ENCODE measurements around the gene GPR137. TPM values are rescaled to one million over a fixed set of nuclear protein-coding genes. Genes with fewer than 3 reads are reported as not detected.

Gene GPR137
- total and polyA plus RNA-seq, 2 donors from 2014 or later, result 44.0 to 48.4 TPM

DNA sequence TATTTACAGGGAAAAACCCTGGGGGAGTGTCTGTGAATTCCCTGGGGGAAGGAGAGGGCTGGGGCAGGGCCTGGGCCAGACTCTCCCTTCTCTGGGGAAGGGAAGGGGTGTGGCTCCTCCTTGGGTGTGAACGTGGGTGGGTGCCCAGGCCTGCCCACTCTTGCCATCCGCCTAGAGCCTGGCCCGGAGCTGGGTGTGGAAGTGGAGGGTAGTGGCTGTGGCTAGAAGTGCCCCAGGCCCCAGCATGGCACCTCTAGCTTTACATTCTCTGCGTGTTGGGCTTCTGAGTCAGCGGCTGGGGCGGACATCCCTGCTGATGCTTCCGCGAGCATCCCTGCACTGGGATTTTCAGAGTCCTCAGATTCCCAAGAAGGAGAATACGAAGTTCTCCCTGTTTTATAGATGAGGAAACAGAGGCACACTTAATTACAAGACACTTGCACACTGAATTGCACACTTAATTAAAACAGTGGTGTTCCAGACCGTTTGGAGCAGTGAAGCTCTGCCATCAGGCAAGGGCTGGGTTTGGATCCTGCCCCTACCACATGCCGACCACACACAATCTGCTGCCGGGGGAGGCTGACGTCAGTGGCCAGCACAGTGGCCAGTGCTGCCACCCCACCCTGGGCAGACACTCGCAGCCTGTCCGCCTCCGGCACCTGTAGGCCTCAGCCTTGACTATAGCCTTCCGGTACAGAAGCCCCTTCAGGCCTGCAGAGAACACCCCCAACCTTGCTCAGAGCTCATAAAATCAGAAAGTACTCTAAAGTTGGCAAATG, 8.8 kb upstream of the GPR137 start:
- H3K4me1 ChIP-seq (ENCODE audit: control insufficient read depth in 2 of 3, insufficient read depth in 2 of 3, low read depth in 1 of 3, low read length in 3 of 3), result peaks cover 0 to 2% (median 0%) of the 10 kb centered on the region in 3 donors
- FAIRE-seq (no peak), DNase-seq (no peak)
- intact Hi-C loops (cut with DNase I), result no loop called here
- no peak overlapping the region for H3K9ac ChIP-seq (ENCODE audit: low read length in 3 of 3)
- H3K9me3 ChIP-seq (ENCODE audit: control insufficient read depth in 2 of 3, insufficient read depth in 1 of 3, low read length in 3 of 3), result no peaks in the 10 kb centered on the region
- H3K27ac ChIP-seq (ENCODE audit: low read depth in 2 of 2, low read length in 2 of 2), result no peak overlapping the region
- no peak overlapping the region for H3K4me3 ChIP-seq (ENCODE audit: low read length in 3 of 3)
- no peaks in the 10 kb centered on the region for H3K27me3 ChIP-seq (ENCODE audit: control insufficient read depth, insufficient read depth, low read length)
- H3K36me3 ChIP-seq (ENCODE audit: control insufficient read depth in 2 of 3, insufficient read depth in 3 of 3, low read length in 3 of 3), result peaks cover 0 to 4% (median 2%) of the 10 kb centered on the region in 3 donors
- TF ChIP-seq, protein P1, sequence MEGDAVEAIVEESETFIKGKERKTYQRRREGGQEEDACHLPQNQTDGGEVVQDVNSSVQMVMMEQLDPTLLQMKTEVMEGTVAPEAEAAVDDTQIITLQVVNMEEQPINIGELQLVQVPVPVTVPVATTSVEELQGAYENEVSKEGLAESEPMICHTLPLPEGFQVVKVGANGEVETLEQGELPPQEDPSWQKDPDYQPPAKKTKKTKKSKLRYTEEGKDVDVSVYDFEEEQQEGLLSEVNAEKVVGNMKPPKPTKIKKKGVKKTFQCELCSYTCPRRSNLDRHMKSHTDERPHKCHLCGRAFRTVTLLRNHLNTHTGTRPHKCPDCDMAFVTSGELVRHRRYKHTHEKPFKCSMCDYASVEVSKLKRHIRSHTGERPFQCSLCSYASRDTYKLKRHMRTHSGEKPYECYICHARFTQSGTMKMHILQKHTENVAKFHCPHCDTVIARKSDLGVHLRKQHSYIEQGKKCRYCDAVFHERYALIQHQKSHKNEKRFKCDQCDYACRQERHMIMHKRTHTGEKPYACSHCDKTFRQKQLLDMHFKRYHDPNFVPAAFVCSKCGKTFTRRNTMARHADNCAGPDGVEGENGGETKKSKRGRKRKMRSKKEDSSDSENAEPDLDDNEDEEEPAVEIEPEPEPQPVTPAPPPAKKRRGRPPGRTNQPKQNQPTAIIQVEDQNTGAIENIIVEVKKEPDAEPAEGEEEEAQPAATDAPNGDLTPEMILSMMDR (IDR thresholded peaks at IDR 0.05; ENCODE audit: borderline replicate concordance, extremely low read depth, insufficient read depth), result no peak

DNA sequence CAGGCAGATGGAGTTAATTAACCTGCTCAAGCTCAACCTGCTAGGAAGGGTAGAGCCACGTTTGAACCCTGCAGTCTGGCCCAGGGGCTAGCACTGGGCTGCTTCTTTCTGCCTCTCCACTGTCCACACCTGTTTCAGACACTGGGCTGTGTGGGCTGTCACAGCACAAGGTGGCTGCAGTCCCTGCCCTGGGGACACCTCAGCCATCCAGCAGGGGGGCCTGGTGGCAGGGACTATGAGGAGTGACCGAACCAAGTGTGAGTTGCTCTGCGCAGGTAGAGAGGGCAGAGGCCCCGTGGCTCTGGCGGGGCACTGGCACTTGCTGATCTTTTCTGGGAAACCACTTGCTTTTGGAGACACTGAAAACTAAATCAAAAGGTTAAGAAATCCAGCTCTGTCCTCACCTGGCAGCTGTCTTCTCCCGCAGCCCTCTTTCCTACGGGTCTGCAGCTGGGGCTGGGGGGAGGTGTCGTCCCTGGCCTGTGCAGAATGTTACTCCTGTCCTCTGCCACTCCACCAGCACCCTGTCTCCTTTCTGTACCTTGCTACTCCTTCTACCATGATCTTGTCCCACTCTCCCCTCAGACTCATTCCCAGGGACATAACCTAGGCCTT, 7.0 kb upstream of the GPR137 start:
- Histone ChIP-seq H3K9me3 (ENCODE audit: control insufficient read depth in 2 of 3, insufficient read depth in 1 of 3, low read length in 3 of 3) (no peaks in the 10 kb centered on the region), H3K4me1 (ENCODE audit: control insufficient read depth in 2 of 3, insufficient read depth in 2 of 3, low read depth in 1 of 3, low read length in 3 of 3) (peaks cover 0 to 5% (median 4%) of the 10 kb centered on the region in 3 donors), H3K36me3 (ENCODE audit: control insufficient read depth in 2 of 3, insufficient read depth in 3 of 3, low read length in 3 of 3) (peaks cover 0 to 4% (median 0%) of the 10 kb centered on the region in 3 donors), H3K27ac (ENCODE audit: low read depth in 2 of 2, low read length in 2 of 2) (no peak overlapping the region), H3K9ac (ENCODE audit: low read length in 3 of 3) (no peak overlapping the region), H3K4me3 (ENCODE audit: low read length in 3 of 3) (no peak overlapping the region), H3K27me3 (ENCODE audit: control insufficient read depth, insufficient read depth, low read length) (no peaks in the 10 kb centered on the region)
- no peak for FAIRE-seq
- DNase-seq, result peak in 1 of 5 donors; percentile 60
- TF ChIP-seq, protein P1 (IDR thresholded peaks at IDR 0.05; ENCODE audit: borderline replicate concordance, extremely low read depth, insufficient read depth), result no peak
- intact Hi-C loops (cut with DNase I), result no loop called here

DNA sequence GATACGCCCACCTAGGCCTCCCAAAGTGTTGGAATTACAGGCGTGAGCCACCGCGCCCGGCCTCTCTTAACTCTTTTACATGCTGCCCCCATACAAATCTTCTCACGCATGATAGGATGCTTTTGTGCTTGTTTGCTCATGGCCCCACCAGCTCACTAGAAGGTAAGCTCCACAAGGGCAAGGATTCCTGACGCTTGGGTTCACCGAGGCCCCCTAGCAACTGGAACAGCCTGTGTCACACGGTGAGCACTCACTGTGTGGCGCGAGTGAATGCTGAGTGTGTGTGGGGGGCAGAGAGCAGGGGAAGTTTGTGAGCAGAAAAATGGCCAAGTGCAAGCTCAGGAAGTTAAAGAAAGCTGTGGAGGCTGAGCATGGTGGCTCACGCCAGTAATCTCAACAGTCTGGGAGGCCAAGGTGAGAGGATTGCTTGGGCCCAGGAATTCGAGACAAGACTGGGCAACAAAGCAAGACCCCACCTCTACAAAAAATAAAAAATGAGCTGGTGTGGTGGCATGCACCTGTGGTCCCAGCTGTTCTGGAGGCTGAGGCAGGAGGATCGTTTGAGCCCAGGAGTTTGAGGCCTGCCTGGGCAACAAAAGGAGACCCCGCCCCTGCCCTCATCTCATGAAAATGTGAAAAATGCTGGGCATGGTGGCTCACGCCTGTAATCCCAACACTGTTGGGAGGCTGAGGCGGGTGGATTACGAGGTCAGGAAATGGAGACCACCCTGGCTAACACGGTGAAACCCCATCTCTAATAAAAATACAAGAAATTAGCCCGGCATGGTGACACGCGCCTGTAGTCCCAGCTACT, 3.5 kb upstream of the GPR137 start:
- intact Hi-C loops (cut with DNase I), result no loop called here
- FAIRE-seq (no peak), DNase-seq (no peak)
- no peak overlapping the region for H3K4me3 ChIP-seq (ENCODE audit: low read length in 3 of 3)
- H3K4me1 ChIP-seq (ENCODE audit: control insufficient read depth in 2 of 3, insufficient read depth in 2 of 3, low read depth in 1 of 3, low read length in 3 of 3), result peaks cover 0 to 17% (median 4%) of the 10 kb centered on the region in 3 donors
- peaks cover 0 to under 1% (median 0%) of the 10 kb centered on the region in 3 donors for H3K36me3 ChIP-seq (ENCODE audit: control insufficient read depth in 2 of 3, insufficient read depth in 3 of 3, low read length in 3 of 3)
- no peak overlapping the region for H3K9ac ChIP-seq (ENCODE audit: low read length in 3 of 3)
- no peak overlapping the region for H3K27ac ChIP-seq (ENCODE audit: low read depth in 2 of 2, low read length in 2 of 2)
- no peaks in the 10 kb centered on the region for H3K27me3 ChIP-seq (ENCODE audit: control insufficient read depth, insufficient read depth, low read length)
- TF ChIP-seq, protein P1 (IDR thresholded peaks at IDR 0.05; ENCODE audit: borderline replicate concordance, extremely low read depth, insufficient read depth), result no peak
- H3K9me3 ChIP-seq (ENCODE audit: control insufficient read depth in 2 of 3, insufficient read depth in 1 of 3, low read length in 3 of 3), result no peaks in the 10 kb centered on the region

Data from kidney (tissue), 14 donors.